ENCODE data around the gene MAD1L1. TPM values are rescaled to one million over a fixed set of nuclear protein-coding genes. Genes with fewer than 3 reads are reported as not detected.
"Not testable (repeated sequence)": the region's sequence is repeated elsewhere in the genome, so short reads cannot be mapped to it uniquely, and the experiment has no call there.

Gene MAD1L1
- total RNA-seq, 2 donors from 2014 or later = 46.7 to 66.0 TPM

- Mint-ChIP-seq H3K4me3 (no peak overlapping the region), H3K9me3 (no peaks in the 10 kb centered on the region), H3K27ac (no peak overlapping the region), H3K36me3 (ENCODE audit: low read depth) (peaks cover 5% of the 10 kb centered on the region), H3K27me3 (no peaks in the 10 kb centered on the region), H3K4me1 (no peaks in the 10 kb centered on the region)
- ATAC-seq (replicated peaks) = no peak
These were observed 66.8 kb downstream of the MAD1L1 start for GRCh38 chr7:2165610-2166594.

- H3K9me3 Mint-ChIP-seq = no peaks in the 10 kb centered on the region
- no peaks in the 10 kb centered on the region for H3K4me1 Mint-ChIP-seq
- H3K27ac Mint-ChIP-seq = no peak overlapping the region
- H3K36me3 Mint-ChIP-seq (ENCODE audit: low read depth) = peaks cover 5% of the 10 kb centered on the region
- no peak overlapping the region for H3K4me3 Mint-ChIP-seq
- H3K27me3 Mint-ChIP-seq = no peaks in the 10 kb centered on the region
- no peak for ATAC-seq (replicated peaks)
These were observed 67.5 kb downstream of the MAD1L1 start for GRCh38 chr7:2165239-2165609.

GRCh38 chr7:2164646-2165045 lies 68.1 kb downstream of the MAD1L1 start:
- no peak for ATAC-seq (replicated peaks)
- H3K4me1 Mint-ChIP-seq = no peaks in the 10 kb centered on the region
- no peaks in the 10 kb centered on the region for H3K27me3 Mint-ChIP-seq
- H3K9me3 Mint-ChIP-seq = no peaks in the 10 kb centered on the region
- H3K36me3 Mint-ChIP-seq (ENCODE audit: low read depth) = peaks cover 5% of the 10 kb centered on the region
- no peak overlapping the region for H3K27ac Mint-ChIP-seq
- no peak overlapping the region for H3K4me3 Mint-ChIP-seq

GRCh38 chr7:2163600-2164555 lies 68.9 kb downstream of the MAD1L1 start:
- peaks cover 5% of the 10 kb centered on the region for H3K36me3 Mint-ChIP-seq (ENCODE audit: low read depth)
- H3K4me3 Mint-ChIP-seq = no peak overlapping the region

GRCh38 chr7:2162959-2163358 lies 69.8 kb downstream of the MAD1L1 start:
- H3K27me3 Mint-ChIP-seq = no peaks in the 10 kb centered on the region
- no peak for ATAC-seq (replicated peaks)
- H3K27ac Mint-ChIP-seq = no peak overlapping the region
- H3K4me1 Mint-ChIP-seq = no peaks in the 10 kb centered on the region
- no peaks in the 10 kb centered on the region for H3K9me3 Mint-ChIP-seq
- peaks cover 5% of the 10 kb centered on the region for H3K36me3 Mint-ChIP-seq (ENCODE audit: low read depth)
- no peak overlapping the region for H3K4me3 Mint-ChIP-seq

More at GRCh38 chr7:2163600-2164555, 68.9 kb downstream of the MAD1L1 start:
- no peak for ATAC-seq (replicated peaks)
- Mint-ChIP-seq H3K27me3 (no peaks in the 10 kb centered on the region), H3K9me3 (no peaks in the 10 kb centered on the region), H3K4me1 (no peaks in the 10 kb centered on the region), H3K27ac (no peak overlapping the region)

GRCh38 chr7:2162004-2162902 lies 70.5 kb downstream of the MAD1L1 start:
- not testable (repeated sequence) for H3K4me1 Mint-ChIP-seq; H3K4me3 Mint-ChIP-seq; H3K36me3 Mint-ChIP-seq (ENCODE audit: low read depth); H3K9me3 Mint-ChIP-seq; H3K27me3 Mint-ChIP-seq; ATAC-seq (replicated peaks); H3K27ac Mint-ChIP-seq

GRCh38 chr7:2159176-2159520 lies 73.6 kb downstream of the MAD1L1 start:
- no peak overlapping the region for H3K4me3 Mint-ChIP-seq
- no peaks in the 10 kb centered on the region for H3K4me1 Mint-ChIP-seq
- H3K9me3 Mint-ChIP-seq = no peaks in the 10 kb centered on the region
- H3K36me3 Mint-ChIP-seq (ENCODE audit: low read depth) = no peaks in the 10 kb centered on the region
- H3K27ac Mint-ChIP-seq = no peak overlapping the region
- H3K27me3 Mint-ChIP-seq = no peaks in the 10 kb centered on the region
- ATAC-seq (replicated peaks) = no peak

GRCh38 chr7:2158331-2159175 lies 74.2 kb downstream of the MAD1L1 start:
- no peaks in the 10 kb centered on the region for H3K36me3 Mint-ChIP-seq (ENCODE audit: low read depth)
- no peak for ATAC-seq (replicated peaks)
- no peaks in the 10 kb centered on the region for H3K4me1 Mint-ChIP-seq
- H3K27ac Mint-ChIP-seq = no peak overlapping the region
- no peaks in the 10 kb centered on the region for H3K9me3 Mint-ChIP-seq
- H3K27me3 Mint-ChIP-seq = no peaks in the 10 kb centered on the region
- no peak overlapping the region for H3K4me3 Mint-ChIP-seq

- no peak for ATAC-seq (replicated peaks)
- no peak overlapping the region for H3K27ac Mint-ChIP-seq
- no peak overlapping the region for H3K4me3 Mint-ChIP-seq
- H3K9me3 Mint-ChIP-seq = no peaks in the 10 kb centered on the region
- H3K4me1 Mint-ChIP-seq = no peaks in the 10 kb centered on the region
- no peaks in the 10 kb centered on the region for H3K36me3 Mint-ChIP-seq (ENCODE audit: low read depth)
- H3K27me3 Mint-ChIP-seq = no peaks in the 10 kb centered on the region
These were observed 75.1 kb downstream of the MAD1L1 start for GRCh38 chr7:2157473-2158279.

- Mint-ChIP-seq H3K36me3 (ENCODE audit: low read depth) (no peaks in the 10 kb centered on the region), H3K4me3 (no peak overlapping the region), H3K27me3 (no peaks in the 10 kb centered on the region), H3K9me3 (no peaks in the 10 kb centered on the region), H3K4me1 (no peaks in the 10 kb centered on the region), H3K27ac (no peak overlapping the region)
- no peak for ATAC-seq (replicated peaks)
These were observed 75.8 kb downstream of the MAD1L1 start for GRCh38 chr7:2156756-2157472.

GRCh38 chr7:2154831-2155230 lies 77.9 kb downstream of the MAD1L1 start:
- no peaks in the 10 kb centered on the region for H3K36me3 Mint-ChIP-seq (ENCODE audit: low read depth)
- no peaks in the 10 kb centered on the region for H3K4me1 Mint-ChIP-seq
- no peak overlapping the region for H3K4me3 Mint-ChIP-seq
- H3K27ac Mint-ChIP-seq = no peak overlapping the region
- no peak for ATAC-seq (replicated peaks)
- H3K9me3 Mint-ChIP-seq = no peaks in the 10 kb centered on the region
- H3K27me3 Mint-ChIP-seq = no peaks in the 10 kb centered on the region

- no peaks in the 10 kb centered on the region for H3K9me3 Mint-ChIP-seq
- H3K27ac Mint-ChIP-seq = no peak overlapping the region
- ATAC-seq (replicated peaks) = no peak
- no peaks in the 10 kb centered on the region for H3K4me1 Mint-ChIP-seq
- H3K36me3 Mint-ChIP-seq (ENCODE audit: low read depth) = no peaks in the 10 kb centered on the region
- no peaks in the 10 kb centered on the region for H3K27me3 Mint-ChIP-seq
- H3K4me3 Mint-ChIP-seq = no peak overlapping the region
These were observed 78.6 kb downstream of the MAD1L1 start for GRCh38 chr7:2154121-2154520.

Measured in activated T-helper 17 cell treated with anti-CD3 and anti-CD28 coated beads, Interleukin-2, amount 50 U/mL, for 72 hours (primary cell).